GM18858 (cell line): Measurements from ENCODE around the gene EXOC6.
"Not testable (repeated sequence)": the region's sequence is repeated elsewhere in the genome, so short reads cannot be mapped to it uniquely, and the experiment has no call there.

ENCODE experiments used
- ATAC-seq: cut with Tn5 transposase; IDR thresholded peaks from one replicate; pipeline ENCODE4 v1.9.1; 2021; ENCODE audit not compliant: unreplicated experiment

Gene EXOC6

GRCh38 chr10:92876509-92877036 lies 28.3 kb downstream of the EXOC6 start:
- no peak for ATAC-seq

GRCh38 chr10:92880233-92880861 lies 32.0 kb downstream of the EXOC6 start:
- no peak for ATAC-seq

GRCh38 chr10:92880917-92881316 lies 32.6 kb downstream of the EXOC6 start:
- ATAC-seq, result no peak

DNA sequence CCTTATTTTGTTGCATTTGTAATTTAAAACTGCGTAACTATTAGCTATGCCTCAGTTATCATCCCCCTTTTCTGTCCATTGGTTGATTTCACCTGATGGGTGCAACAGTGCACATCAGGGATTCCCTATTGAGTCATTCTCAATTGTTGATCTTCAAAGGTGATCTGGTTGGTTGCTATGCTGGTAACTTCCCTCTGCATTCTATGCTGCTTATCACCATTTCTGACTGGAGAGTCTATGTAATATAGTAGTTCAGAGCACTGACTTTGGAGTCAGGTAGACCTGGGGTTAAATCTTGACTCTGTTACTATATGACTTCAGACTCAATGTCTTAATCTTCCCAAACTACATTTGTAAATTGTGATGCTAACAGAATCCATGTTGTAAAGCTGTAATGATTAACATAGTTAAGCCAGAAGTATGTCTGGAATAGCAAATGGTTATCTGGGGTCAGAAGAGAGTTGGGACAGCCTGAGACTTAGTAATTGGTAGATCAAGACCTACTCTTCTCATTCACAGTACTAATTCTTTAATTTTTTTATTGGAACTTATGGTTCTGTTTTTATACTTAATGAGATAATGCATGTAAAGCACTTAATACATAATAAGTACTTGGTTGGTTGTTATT lies 38.1 kb downstream of the EXOC6 start:
- no peak for ATAC-seq

DNA sequence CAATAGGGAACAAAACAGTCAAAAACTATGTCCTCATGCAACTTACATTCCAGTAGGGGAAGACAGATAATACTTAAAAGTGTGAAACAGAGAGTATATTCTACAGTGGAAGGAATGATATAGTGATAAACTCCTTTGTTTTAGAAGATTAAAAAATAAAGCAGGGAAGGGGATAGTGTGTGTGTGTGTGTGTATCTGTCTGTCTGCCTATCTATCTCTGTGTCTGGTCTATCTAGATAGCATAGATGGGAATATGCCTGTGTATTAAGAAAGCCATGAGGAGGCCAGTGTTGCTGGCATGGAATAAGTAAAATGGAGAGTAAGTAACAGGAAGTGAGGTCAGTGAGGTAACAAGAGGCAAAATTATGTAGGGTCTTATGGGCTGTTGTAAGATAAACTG lies 42.2 kb downstream of the EXOC6 start:
- ATAC-seq, result no peak

GRCh38 chr10:92891885-92892690 lies 43.8 kb downstream of the EXOC6 start:
- no peak for ATAC-seq

- no peak for ATAC-seq
Observed at GRCh38 chr10:92892691-92893054, 44.4 kb downstream of the EXOC6 start.

GRCh38 chr10:92894081-92894655 lies 45.8 kb downstream of the EXOC6 start:
- no peak for ATAC-seq

- no peak for ATAC-seq
Observed at GRCh38 chr10:92897916-92898315, 49.6 kb downstream of the EXOC6 start.

- no peak for ATAC-seq
Observed at GRCh38 chr10:92901819-92902251, 53.5 kb downstream of the EXOC6 start.

DNA sequence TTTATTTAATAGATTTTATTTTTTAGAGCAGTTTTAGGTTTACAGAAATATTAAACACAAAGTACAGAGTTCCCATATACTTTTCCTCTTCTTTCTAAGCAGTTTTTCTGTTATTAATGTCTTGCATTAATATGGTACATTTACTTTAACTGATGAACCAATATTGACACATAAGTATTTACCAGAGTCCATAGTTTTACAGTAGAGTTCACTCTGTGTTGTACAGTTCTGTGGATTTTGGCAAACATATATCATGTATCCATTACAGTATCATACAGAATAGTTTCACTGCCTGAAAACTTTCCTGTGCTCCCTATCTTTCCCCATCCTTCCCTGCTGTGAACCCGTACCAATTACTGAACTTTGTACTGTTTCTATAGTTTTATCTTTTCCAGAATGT lies 55.3 kb downstream of the EXOC6 start:
- ATAC-seq, result no peak

DNA sequence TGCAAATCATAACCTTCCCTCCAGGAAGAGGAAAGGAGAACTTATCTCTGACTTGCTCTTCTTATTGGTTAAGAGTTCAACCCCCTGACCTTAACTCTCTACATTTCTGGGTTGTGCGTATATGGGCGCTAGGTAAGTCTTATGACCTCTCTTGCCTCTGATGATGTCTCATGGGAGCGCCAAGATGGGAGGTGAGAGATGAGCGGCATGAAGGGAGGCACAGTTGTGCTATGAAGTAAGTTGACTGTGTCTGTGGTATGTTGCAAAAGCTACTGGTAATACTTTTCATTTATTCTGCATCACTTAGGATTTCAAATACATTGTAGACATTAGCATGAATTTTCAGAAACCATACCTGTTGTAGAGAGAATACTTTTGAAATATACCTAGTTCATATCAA lies 59.0 kb downstream of the EXOC6 start:
- no peak for ATAC-seq

DNA sequence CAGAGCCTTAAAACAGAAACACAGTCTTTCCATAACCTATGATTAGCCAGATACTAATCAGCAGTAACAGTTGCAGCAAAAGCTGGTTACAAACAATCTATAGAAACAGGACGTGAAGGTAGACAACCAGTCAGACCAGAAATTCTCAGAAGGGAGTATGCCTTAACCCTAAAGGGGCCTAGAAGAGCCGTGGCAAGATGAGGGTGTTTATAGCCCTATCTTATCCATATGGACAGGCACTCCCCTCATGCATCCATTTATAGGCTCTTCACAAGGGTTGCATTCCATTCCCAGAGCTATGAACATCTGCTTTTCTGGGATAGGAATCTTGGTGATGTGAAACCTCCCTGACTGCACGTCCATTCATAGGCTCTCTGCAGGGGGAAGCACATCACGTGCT lies 64.3 kb downstream of the EXOC6 start:
- not testable (repeated sequence) for ATAC-seq

DNA sequence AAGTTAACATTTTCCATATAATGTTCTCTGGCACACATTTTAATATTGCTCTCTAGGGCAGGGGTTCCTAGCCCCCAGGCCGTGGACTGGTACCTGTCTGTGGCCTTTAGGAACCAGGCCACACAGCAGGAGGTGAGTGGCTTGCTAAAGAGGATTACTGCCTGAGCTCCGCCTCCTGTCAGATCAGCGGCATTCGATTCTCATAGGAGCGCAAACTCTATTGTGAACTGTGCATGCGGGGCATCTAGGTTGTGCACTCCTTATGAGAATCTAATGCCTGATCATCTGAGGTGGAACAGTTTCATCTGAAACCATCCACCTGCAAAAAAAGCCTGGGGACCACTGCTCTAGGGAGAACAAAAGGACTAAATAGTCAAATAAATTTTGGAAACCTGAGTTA lies 65.7 kb downstream of the EXOC6 start:
- ATAC-seq, result no peak

DNA sequence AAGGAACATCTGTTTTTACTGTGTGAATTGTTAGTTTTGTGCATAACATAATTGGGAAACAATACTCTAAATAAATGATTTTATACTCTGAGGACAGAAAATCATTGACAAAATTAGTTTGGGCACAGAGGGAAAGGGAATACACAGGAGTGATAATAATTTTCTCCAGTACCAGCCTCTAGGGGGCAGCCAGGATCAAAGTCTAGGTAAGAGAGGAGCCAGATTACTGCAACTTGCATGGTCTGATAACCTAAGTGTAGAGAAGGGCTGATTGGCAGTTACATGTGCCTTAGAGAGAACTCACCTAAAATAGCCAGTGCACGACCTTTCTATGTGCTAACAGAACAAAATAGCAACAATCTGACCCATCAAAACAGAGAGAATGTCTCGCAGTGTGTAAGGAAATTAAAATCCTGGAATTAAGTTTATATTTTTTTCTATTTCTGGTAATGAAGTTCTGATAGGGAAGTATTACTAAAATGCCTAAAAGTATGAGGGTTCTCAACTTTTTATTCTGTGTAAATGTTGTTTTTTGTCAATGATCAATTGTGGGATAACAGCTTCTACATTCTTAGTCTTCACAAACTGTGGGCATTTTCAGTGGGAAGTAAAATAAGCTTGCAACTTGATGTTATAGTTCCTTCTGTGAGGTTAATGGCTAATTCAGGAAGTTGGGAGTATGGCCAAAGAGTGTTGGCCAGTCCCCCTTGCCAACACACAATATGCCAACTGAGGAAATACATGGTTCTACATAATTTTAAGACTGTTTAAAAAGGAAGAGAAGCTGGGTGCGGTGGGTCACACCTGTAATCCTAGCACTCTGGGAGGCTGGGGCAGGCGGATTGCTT lies 66.4 kb downstream of the EXOC6 start:
- peak; percentile 47 for ATAC-seq

GRCh38 chr10:92915892-92916291 lies 67.6 kb downstream of the EXOC6 start:
- ATAC-seq, result no peak

DNA sequence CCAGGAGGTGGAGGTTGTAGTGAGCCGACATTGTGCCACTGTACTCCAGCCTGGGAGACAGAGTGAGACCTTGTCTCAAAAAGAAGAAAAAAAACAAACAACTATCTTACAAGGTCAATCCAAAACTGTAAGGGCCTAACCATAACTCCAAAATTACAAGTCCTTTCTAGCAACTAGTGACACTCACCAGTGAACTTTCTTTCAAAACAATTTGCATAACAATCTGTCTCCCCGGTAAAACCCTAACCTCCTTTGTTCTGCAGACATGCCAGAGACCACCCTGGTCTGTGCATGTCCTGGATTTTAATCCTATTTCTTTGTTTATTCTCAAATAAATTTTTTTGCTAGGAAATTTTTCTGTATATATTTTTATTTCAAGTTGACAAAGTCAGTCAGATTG lies 68.1 kb downstream of the EXOC6 start:
- ATAC-seq, result no peak

- ATAC-seq, result no peak
Observed at GRCh38 chr10:92918603-92919002, 70.3 kb downstream of the EXOC6 start.

- no peak for ATAC-seq
Observed at GRCh38 chr10:92920866-92921265, 72.5 kb downstream of the EXOC6 start.

GRCh38 chr10:92923416-92923815 lies 75.1 kb downstream of the EXOC6 start:
- no peak for ATAC-seq

DNA sequence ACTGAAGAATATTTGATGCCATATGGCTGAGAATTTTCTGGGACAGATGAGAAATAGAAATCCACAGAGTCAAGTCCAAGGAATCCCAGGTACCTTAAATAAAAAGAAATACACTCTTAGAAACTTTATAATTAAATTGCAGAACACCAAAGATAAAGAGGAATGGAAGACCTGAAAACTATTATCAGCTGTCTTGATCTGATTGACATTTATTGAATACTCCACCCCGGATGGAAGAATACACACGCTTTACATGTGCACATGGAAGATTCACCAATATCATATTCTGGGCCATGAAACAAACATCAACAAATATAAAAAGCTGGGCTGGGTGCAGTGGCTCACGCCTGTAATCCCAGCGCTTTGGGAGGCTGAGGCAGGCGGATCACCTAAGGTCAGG lies 81.6 kb downstream of the EXOC6 start:
- ATAC-seq, result no peak
